ENCODE results near the gene SAC3D1. TPM values are rescaled to one million over a fixed set of nuclear protein-coding genes. Genes with fewer than 3 reads are reported as not detected.

Gene SAC3D1
- 8.2 TPM for polyA plus RNA-seq (2013, experiment 1 of 2)
- 8.5 TPM for polyA plus RNA-seq (2013, experiment 2 of 2)

DNA sequence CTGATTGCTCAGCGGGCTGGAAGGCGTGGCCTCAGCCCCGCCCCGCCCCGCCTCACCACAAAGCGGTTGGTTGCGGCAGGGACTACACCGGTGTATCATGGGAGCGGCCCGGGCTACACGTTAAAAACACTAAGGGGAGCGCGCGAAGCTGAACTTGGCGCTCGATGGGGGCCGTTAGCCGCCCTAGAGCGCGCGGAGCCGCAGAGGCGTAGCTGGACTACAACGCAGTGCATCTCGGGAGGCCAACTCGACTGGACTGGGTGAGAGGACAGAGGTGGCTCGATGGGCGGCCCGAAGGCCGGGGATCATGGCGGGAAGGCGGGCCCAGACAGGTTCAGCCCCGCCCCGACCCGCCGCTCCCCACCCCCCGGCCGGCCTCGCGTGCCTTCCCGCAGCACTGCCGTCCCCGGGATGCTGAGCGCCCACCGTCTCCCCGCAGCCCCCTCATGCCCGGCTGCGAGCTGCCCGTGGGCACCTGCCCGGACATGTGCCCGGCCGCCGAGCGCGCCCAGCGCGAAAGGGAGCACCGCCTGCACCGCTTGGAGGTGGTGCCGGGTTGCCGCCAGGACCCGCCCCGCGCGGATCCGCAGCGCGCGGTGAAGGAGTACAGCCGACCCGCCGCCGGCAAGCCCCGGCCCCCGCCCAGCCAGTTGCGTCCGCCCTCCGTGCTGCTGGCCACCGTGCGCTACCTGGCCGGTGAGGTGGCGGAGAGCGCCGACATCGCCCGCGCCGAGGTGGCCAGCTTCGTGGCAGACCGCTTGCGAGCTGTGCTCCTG, at the start of gene SAC3D1:
SAC3D1 (plus strand) TSS at position 364 of the 776 bp plus-strand sequence; CDS start at position 447, 83 bp downstream.
- Histone ChIP-seq H3K27me3 (ENCODE audit: control insufficient read depth in 1 of 2, insufficient read depth in 1 of 2, low read length in 2 of 2) (no peaks in the 10 kb centered on the region), H3K4me2 (ENCODE audit: low read length, poor library complexity, severe bottlenecking) (peak within 1 kb of the TSS; percentile 94), H4K91ac (ENCODE audit: low read length) (peak within 1 kb of the TSS; percentile 92), H3K14ac (ENCODE audit: low read length in 2 of 2) (peak within 1 kb of the TSS in 1 of 2 experiments; percentile 99), H3K36me3 (ENCODE audit: control insufficient read depth in 1 of 2, insufficient read depth in 2 of 2, low read depth in 1 of 2, low read length in 2 of 2) (peaks cover 51 to 61% of the 10 kb centered on the region in 2 experiments), H2BK120ac (ENCODE audit: low read depth, low read length) (no peak within 1 kb of the TSS), H2AFZ (ENCODE audit: low read depth, low read length) (peak within 1 kb of the TSS; percentile 98), H4K8ac (ENCODE audit: low read length) (peak within 1 kb of the TSS; percentile 90), H3K18ac (ENCODE audit: low read depth in 1 of 2, low read length in 2 of 2) (peak within 1 kb of the TSS; percentile 96), H3K9me3 (ENCODE audit: control insufficient read depth, low read length) (no peaks in the 10 kb centered on the region), H3K27ac (ENCODE audit: low read length, poor library complexity, severe bottlenecking) (peak within 1 kb of the TSS; percentile 98), H2BK12ac (ENCODE audit: low read length in 2 of 2) (peak within 1 kb of the TSS in 1 of 2 experiments; percentile 85), H2BK5ac (ENCODE audit: low read depth, low read length, poor library complexity, severe bottlenecking) (peak within 1 kb of the TSS; percentile 90), H2BK15ac (ENCODE audit: low read depth, poor library complexity, severe bottlenecking) (peak within 1 kb of the TSS; percentile 87), H3K79me1 (replicated peaks; ENCODE audit: low read length, poor library complexity, severe bottlenecking) (peaks cover 34% of the 10 kb centered on the region), H3K23ac (ENCODE audit: low read length in 2 of 2) (peak within 1 kb of the TSS; percentile 37 to 93), H3K4ac (ENCODE audit: low read depth in 1 of 2, low read length in 2 of 2) (peak within 1 kb of the TSS; percentile 58 to 82), H3K9ac (ENCODE audit: low read length) (peak within 1 kb of the TSS; percentile 88), H2AK5ac (ENCODE audit: low read length, severe bottlenecking) (no peak within 1 kb of the TSS), H3K4me3 (ENCODE audit: insufficient read depth in 1 of 2, low read depth in 1 of 2, low read length in 2 of 2) (peak within 1 kb of the TSS; percentile 87 to 98), H3K4me1 (ENCODE audit: control insufficient read depth, insufficient read depth, low read depth, low read length) (peaks cover 16% of the 10 kb centered on the region)
- peak; percentile 94 for DNase-seq
- WGBS, result 1% methylated on average over 76 of the region's 91 CpGs

DNA sequence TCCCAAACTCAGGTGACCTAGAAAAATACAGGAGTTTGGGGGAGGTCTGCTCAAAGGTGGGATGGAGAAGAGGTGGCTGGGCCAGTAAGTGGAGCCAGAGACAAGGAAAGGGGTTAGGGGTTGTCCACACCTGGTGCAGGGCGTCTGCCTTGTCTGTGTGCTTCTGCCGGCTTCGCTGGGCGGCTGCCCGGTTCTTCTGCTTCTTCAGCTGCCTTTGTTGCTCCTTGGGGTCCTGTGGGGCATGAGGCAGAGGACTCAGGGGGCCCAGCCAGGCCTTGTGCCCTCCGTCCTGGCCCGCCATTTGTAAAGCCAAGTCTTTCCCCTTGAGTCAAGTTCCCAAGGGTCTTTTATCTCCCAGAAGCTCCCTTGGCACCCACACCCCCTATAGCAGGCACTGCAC, 46.7 kb upstream of the SAC3D1 start:
- no peaks in the 10 kb centered on the region for H3K79me1 ChIP-seq (replicated peaks; ENCODE audit: low read length, poor library complexity, severe bottlenecking)
- no peak overlapping the region for H3K9ac ChIP-seq (ENCODE audit: low read length)
- no peak overlapping the region for H4K8ac ChIP-seq (ENCODE audit: low read length)
- no peak overlapping the region for H2BK5ac ChIP-seq (ENCODE audit: low read depth, low read length, poor library complexity, severe bottlenecking)
- no peak overlapping the region for H2AK5ac ChIP-seq (ENCODE audit: low read length, severe bottlenecking)
- no peak overlapping the region for H3K23ac ChIP-seq (ENCODE audit: low read length in 2 of 2)
- no peak overlapping the region for H2BK15ac ChIP-seq (ENCODE audit: low read depth, poor library complexity, severe bottlenecking)
- H3K4me2 ChIP-seq (ENCODE audit: low read length, poor library complexity, severe bottlenecking), result no peak overlapping the region
- H3K9me3 ChIP-seq (ENCODE audit: control insufficient read depth, low read length), result no peaks in the 10 kb centered on the region
- no peak overlapping the region for H3K27ac ChIP-seq (ENCODE audit: low read length, poor library complexity, severe bottlenecking)
- no peak overlapping the region for H3K18ac ChIP-seq (ENCODE audit: low read depth in 1 of 2, low read length in 2 of 2)
- H3K4me1 ChIP-seq (ENCODE audit: control insufficient read depth, insufficient read depth, low read depth, low read length), result peaks cover 15% of the 10 kb centered on the region
- no peak overlapping the region for H3K4me3 ChIP-seq (ENCODE audit: insufficient read depth in 1 of 2, low read depth in 1 of 2, low read length in 2 of 2)
- H3K27me3 ChIP-seq (ENCODE audit: control insufficient read depth in 1 of 2, insufficient read depth in 1 of 2, low read length in 2 of 2), result peaks cover 7 to 11% of the 10 kb centered on the region in 2 experiments
- no peak overlapping the region for H2BK120ac ChIP-seq (ENCODE audit: low read depth, low read length)
- no peak overlapping the region for H3K14ac ChIP-seq (ENCODE audit: low read length in 2 of 2)
- no peak overlapping the region for H2BK12ac ChIP-seq (ENCODE audit: low read length in 2 of 2)
- no peak for DNase-seq
- no peak overlapping the region for H4K91ac ChIP-seq (ENCODE audit: low read length)
- 92% methylated on average over 7 of the region's 7 CpGs for WGBS
- no peak overlapping the region for H3K4ac ChIP-seq (ENCODE audit: low read depth in 1 of 2, low read length in 2 of 2)
- H3K36me3 ChIP-seq (ENCODE audit: control insufficient read depth in 1 of 2, insufficient read depth in 2 of 2, low read depth in 1 of 2, low read length in 2 of 2), result no peaks in the 10 kb centered on the region
- no peak overlapping the region for H2AFZ ChIP-seq (ENCODE audit: low read depth, low read length)

DNA sequence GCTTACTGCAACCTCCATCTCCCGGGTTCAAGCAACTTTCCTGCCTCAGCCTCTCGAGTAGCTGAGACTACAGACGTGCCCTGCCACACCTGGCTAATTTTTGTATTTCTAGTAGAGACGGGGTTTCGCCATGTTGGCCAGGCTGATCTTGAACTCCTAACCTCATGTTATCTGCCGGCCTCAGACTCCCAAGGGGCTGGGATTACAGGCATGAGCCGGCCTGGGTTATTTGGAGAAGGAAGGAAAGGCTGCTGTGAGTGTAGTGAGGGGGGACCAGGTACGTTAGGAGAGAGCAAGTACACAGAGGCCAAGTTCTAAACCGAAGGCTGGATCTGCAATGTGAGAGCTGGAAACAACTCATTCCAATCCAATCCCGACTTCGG, 44.7 kb upstream of the SAC3D1 start:
- Histone ChIP-seq H2BK12ac (ENCODE audit: low read length in 2 of 2) (peak overlapping the region; percentile 29 to 53), H3K79me1 (replicated peaks; ENCODE audit: low read length, poor library complexity, severe bottlenecking) (no peaks in the 10 kb centered on the region), H3K23ac (ENCODE audit: low read length in 2 of 2) (no peak overlapping the region), H3K9ac (ENCODE audit: low read length) (no peak overlapping the region), H2BK5ac (ENCODE audit: low read depth, low read length, poor library complexity, severe bottlenecking) (no peak overlapping the region), H4K8ac (ENCODE audit: low read length) (peak overlapping the region; percentile 81), H2BK120ac (ENCODE audit: low read depth, low read length) (peak overlapping the region; percentile 57), H2BK15ac (ENCODE audit: low read depth, poor library complexity, severe bottlenecking) (peak overlapping the region; percentile 37), H3K27me3 (ENCODE audit: control insufficient read depth in 1 of 2, insufficient read depth in 1 of 2, low read length in 2 of 2) (peaks cover 5 to 7% of the 10 kb centered on the region in 2 experiments), H2AK5ac (ENCODE audit: low read length, severe bottlenecking) (no peak overlapping the region), H2AFZ (ENCODE audit: low read depth, low read length) (peak overlapping the region; percentile 60), H3K4me2 (ENCODE audit: low read length, poor library complexity, severe bottlenecking) (no peak overlapping the region), H3K36me3 (ENCODE audit: control insufficient read depth in 1 of 2, insufficient read depth in 2 of 2, low read depth in 1 of 2, low read length in 2 of 2) (no peaks in the 10 kb centered on the region), H3K4me1 (ENCODE audit: control insufficient read depth, insufficient read depth, low read depth, low read length) (peaks cover 14% of the 10 kb centered on the region), H4K91ac (ENCODE audit: low read length) (peak overlapping the region; percentile 54), H3K4me3 (ENCODE audit: insufficient read depth in 1 of 2, low read depth in 1 of 2, low read length in 2 of 2) (no peak overlapping the region), H3K14ac (ENCODE audit: low read length in 2 of 2) (no peak overlapping the region), H3K18ac (ENCODE audit: low read depth in 1 of 2, low read length in 2 of 2) (peak overlapping the region; percentile 75 to 83), H3K9me3 (ENCODE audit: control insufficient read depth, low read length) (no peaks in the 10 kb centered on the region), H3K27ac (ENCODE audit: low read length, poor library complexity, severe bottlenecking) (no peak overlapping the region), H3K4ac (ENCODE audit: low read depth in 1 of 2, low read length in 2 of 2) (peak overlapping the region; percentile 35 to 85)
- 76% methylated on average over 11 of the region's 11 CpGs for WGBS
- DNase-seq, result no peak

DNA sequence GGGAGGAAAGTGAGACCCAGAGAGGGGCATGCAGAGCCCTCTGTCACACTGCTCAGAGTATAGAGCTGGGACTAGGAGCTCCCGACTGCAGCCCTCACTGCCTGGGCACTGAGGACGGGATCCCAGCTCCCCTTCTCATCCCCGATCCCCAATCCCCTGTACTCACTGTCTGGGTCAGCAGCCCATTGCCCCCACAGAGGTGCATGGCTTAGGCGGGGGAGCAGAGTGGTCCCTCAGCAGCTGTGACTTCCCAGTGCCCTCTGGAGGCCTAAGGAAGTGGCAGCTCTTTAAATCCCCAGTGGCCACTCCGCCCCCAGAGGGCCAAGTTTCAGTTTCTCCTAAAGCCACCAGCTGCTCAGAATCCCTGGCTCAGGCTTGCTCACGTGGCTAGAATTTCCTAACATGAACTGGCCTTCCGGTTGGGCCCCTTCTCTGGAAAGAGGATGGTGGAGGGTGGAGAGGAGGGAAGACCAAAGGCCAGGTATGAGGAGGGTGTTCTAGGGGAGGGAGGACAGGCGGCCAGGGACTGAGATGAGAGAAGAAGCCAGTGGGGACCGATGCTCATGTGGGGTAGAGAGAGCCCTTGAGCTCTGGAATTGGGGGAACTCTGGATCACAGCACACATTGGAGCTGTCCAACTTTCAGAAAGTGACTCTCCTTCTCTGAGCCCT, 44.2 kb upstream of the SAC3D1 start, which contains the start of gene BATF2:
BATF2 (minus strand) TSS at position 262 of the 671 bp plus-strand sequence; CDS start at position 205, 57 bp downstream.
- Histone ChIP-seq H3K4me2 (ENCODE audit: low read length, poor library complexity, severe bottlenecking) (no peak within 1 kb of the TSS), H2BK5ac (ENCODE audit: low read depth, low read length, poor library complexity, severe bottlenecking) (no peak within 1 kb of the TSS), H2BK12ac (ENCODE audit: low read length in 2 of 2) (peak within 1 kb of the TSS; percentile 53 to 54), H3K9me3 (ENCODE audit: control insufficient read depth, low read length) (no peaks in the 10 kb centered on the region), H3K4me3 (ENCODE audit: insufficient read depth in 1 of 2, low read depth in 1 of 2, low read length in 2 of 2) (no peak within 1 kb of the TSS), H2AFZ (ENCODE audit: low read depth, low read length) (peak within 1 kb of the TSS; percentile 60), H3K4me1 (ENCODE audit: control insufficient read depth, insufficient read depth, low read depth, low read length) (peaks cover 14% of the 10 kb centered on the region), H4K8ac (ENCODE audit: low read length) (peak within 1 kb of the TSS; percentile 81), H3K27ac (ENCODE audit: low read length, poor library complexity, severe bottlenecking) (no peak within 1 kb of the TSS), H4K91ac (ENCODE audit: low read length) (peak within 1 kb of the TSS; percentile 54), H3K4ac (ENCODE audit: low read depth in 1 of 2, low read length in 2 of 2) (peak within 1 kb of the TSS; percentile 35 to 85), H3K18ac (ENCODE audit: low read depth in 1 of 2, low read length in 2 of 2) (peak within 1 kb of the TSS; percentile 75 to 83), H2BK15ac (ENCODE audit: low read depth, poor library complexity, severe bottlenecking) (peak within 1 kb of the TSS; percentile 37), H3K27me3 (ENCODE audit: control insufficient read depth in 1 of 2, insufficient read depth in 1 of 2, low read length in 2 of 2) (peaks cover 5 to 7% of the 10 kb centered on the region in 2 experiments), H3K79me1 (replicated peaks; ENCODE audit: low read length, poor library complexity, severe bottlenecking) (no peaks in the 10 kb centered on the region), H3K36me3 (ENCODE audit: control insufficient read depth in 1 of 2, insufficient read depth in 2 of 2, low read depth in 1 of 2, low read length in 2 of 2) (no peaks in the 10 kb centered on the region), H2AK5ac (ENCODE audit: low read length, severe bottlenecking) (no peak within 1 kb of the TSS), H2BK120ac (ENCODE audit: low read depth, low read length) (peak within 1 kb of the TSS; percentile 57), H3K9ac (ENCODE audit: low read length) (no peak within 1 kb of the TSS), H3K23ac (ENCODE audit: low read length in 2 of 2) (no peak within 1 kb of the TSS), H3K14ac (ENCODE audit: low read length in 2 of 2) (no peak within 1 kb of the TSS)
- WGBS, result 32% methylated on average over 9 of the region's 9 CpGs
- DNase-seq, result peak; percentile 91
